ENCODE data around the gene TRAPPC2L.
"Not testable (repeated sequence)": the region's sequence is repeated elsewhere in the genome, so short reads cannot be mapped to it uniquely, and the experiment has no call there.

TRAPPC2L gene

DNA sequence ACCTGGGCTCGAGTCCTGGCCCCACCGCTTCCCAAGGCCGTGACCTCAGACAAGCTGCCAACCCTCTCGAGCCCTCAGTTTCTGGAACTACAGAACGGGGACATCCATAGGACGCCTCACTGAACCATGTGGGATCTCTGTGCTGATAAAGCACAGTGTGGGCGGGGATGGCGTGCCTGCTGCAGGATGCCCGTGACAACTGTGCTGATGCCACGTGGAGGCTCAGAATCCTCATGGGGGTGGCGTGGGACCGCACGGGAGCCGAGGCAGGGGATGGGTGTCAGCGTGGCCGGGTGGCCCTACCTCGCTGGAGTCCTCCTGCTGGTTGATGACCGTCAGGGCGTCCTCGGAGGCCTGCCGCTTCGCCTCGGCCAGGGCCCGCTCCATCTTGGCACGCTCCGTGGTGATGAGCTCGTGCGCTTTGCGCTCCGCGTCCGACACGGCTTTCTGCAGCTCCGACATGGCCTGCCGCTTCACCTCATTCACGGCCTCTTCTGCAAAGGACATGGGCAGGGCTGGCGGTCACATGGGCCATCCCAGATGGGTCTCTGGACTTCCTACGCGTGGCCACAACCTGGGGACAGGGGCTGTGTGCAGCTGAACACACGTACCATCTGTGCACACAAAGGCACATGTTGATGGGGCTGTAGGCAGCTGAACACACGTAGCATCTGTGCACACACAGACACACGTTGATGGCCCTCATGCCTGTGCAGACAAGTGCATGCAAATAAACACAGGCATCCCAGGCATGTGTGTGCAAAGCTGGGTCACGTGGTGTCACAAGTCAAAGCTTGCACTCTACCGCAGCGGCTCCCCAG, 22.2 kb downstream of the TRAPPC2L start:
- no peak for DNase-seq

DNA sequence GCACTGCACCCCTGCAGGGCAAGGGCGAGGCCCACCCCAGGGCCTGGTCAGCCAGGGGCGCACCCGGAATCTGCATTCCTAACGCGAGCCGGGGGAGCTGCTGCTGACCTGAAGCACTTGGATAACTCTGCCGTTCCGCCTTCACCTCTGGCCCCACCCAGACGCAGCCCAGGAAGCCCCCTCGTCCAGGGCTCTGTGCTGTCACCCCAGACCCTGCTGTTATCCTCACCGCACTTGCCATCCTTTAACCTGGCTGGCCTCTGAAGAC, 22.8 kb downstream of the TRAPPC2L start:
- no peak for DNase-seq

DNA sequence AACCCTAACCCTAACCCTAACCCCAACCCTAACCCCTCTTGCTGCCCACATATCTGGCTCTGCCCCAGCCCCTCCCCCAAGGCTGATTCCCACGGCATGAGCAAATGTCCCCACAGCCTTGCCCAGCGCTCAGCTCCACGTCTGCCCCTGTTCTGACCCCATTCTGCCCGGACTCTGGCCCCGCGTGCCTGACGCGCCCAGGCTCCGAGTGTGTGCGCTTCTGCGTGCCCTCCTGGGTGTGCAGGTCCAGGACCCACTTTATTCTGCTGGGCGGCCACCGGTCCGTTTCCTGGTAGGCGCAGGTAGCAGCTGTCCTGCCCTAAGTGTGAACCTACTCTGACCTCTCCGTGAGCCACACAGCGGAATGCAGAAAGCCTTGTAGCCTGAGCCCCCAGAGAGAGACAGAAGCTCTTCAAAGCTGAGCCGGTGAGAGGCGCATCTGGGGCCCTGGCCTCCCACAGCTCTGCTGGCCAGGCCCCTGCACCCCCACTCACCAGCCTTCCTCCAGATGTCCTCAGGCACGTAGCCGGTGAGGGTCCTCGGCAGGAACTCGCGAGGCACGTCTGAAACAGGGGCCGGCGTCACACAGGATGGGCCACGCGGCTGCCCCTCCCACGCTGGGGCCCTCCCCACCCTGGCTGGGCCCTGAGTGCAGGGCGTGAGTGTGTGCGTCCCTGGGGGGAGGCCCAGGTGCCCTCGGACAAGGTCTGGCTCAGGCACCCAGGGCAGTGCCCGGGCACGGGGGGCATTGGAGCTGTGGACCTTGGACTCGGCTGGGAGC, 23.5 kb downstream of the TRAPPC2L start:
- DNase-seq: no peak

DNA sequence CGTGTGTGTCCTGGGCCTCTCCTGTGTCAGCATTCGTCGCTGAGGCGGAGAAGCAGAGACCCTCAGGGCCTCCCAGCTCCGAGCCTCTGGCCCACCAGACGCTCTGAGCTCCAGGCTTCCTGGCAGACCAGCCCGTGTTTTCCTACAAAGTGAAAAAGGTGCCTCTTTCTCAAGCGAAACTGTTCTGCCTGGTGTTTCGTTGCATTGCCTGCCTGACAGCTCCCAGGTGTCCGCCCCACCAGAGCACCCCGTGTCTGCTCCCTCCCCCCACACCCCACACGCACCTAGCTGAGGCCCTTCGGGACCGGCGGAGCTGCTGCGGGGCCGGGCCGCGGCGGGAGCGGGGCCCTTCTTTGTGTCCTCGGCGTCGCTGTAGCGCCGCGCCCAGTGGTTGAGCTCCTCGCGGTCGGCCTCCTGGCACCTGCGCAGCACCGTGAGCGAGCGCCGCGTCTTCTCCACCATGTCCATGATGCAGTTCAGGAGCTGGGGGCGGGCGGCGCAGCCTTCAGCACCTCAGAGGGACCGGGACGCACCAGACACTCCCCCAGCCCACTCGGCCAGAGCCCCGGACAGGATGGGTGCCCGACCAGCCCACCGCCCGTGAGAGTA, 24.2 kb downstream of the TRAPPC2L start:
- DNase-seq: no peak

DNA sequence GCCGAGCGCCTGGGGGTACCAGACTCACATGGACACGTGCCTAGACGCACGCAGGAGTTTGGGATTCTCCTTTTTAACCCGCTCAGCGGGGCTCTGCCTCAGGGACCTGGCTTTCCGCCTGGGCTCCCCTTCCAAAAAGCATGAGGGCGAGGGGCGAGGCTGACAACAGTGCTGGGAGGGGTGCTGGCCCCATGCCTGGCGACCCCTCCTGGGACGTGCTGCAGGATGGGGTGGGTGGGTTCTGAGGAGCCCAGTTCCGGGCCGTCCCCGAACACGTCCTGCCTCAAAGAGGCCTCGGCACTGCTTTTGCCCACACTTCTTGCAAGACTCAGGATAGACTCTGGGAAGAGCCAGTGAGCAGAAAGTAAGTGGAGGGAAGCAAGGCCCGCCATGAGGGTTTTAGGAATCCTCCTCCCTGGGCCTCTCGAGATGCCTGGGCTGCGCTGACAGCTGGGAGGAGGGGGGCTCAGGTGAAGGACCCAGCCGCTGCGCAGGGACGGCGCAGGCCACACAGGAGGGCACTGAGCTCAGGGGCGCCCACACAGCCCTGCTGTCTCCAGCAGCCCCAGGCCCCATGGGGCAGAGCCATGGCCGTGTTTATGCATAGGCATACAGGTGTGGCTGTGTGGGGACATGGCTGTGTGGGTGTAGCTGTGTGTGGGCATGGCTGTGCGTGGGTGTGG, 24.9 kb downstream of the TRAPPC2L start:
- DNase-seq: no peak

DNA sequence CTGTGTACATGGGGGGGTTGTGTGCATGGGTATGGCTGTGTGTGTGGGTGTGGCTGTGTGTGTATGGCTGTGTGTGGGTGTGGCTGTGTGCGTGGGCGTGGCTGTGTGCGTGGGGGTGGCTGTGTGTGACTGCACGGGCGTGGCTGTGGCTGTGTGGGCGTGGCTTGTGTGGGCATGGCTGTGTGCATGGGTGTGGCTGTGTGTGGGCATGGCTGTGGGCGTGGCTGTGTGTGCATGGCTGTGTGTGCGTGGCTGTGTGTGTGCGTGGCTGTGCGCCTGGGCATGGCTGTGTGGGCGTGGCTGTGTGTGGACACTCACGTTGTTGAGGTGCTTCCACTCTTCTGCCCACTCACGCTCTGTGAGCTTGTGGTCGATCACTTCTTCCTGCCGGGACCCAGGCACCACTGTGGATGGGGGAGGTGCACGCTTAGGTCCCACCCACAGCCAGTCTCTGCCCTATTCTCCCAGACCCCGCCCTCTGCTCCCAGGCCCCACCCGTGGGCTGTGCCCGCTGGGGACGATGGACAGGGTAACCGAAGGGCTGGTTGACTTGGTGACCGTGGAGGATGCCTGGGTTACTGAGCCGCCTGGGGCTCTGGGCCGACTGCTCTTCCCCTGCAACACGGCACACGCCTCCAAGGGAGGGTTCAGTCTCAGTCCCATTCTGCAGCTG, 25.6 kb downstream of the TRAPPC2L start:
- no peak for DNase-seq

DNA sequence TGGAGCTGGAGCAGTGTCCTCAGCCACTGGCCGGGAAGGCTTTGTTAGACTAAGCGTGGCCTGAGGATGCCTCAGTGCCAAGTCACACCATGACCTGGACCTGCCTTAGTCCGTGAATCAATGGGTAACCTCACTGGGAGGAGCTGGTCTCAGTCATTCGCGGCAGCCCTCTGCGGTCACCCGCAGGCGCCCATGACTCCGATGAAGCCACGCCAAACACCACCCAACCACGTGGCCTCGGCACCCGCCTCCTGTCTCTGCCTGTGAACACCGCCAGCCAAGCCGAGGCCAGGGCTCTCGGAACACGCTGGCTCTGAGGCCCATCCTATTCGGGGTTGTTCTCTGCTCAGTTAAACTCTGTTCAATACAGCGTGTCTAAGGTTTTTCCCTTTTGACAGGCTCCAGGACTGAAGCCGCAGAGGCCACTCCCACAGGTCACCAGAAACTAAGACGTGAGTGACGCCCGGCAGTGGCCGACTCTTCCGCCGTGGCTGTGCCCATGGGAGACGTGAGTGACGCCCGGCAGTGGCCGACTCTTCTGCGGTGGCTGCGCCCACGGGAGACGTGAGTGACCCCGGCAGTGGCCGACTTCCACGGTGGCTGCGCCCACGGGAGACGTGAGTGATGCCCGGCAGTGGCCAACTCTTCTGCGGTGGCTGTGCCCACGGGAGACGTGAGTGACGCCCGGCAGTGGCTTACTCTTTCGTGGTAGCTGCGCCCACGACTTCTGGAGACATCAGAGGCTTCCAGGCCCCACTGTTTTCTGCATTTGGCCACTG, 26.4 kb downstream of the TRAPPC2L start:
- no peak for DNase-seq

DNA sequence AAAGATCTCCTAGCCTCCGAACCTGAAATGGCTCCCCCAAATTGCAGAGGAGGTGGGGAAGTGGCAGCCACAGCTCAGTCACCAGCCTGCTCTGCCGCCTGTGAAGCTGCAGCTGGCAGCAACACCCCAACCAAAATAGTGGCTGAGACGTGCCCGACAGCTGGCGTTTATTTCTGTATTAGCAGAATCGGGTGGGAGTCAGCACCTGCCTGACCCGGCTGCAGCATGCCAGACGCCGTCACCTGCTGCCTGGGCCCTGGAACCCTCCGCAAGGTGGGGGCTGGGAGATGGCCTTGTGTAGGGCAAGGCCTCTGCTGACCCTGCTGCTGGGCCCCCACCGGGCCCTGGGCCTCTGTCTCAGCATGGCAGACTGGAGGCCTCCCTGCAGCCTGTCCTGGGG, 27.0 kb downstream of the TRAPPC2L start:
- no peak for DNase-seq

DNA sequence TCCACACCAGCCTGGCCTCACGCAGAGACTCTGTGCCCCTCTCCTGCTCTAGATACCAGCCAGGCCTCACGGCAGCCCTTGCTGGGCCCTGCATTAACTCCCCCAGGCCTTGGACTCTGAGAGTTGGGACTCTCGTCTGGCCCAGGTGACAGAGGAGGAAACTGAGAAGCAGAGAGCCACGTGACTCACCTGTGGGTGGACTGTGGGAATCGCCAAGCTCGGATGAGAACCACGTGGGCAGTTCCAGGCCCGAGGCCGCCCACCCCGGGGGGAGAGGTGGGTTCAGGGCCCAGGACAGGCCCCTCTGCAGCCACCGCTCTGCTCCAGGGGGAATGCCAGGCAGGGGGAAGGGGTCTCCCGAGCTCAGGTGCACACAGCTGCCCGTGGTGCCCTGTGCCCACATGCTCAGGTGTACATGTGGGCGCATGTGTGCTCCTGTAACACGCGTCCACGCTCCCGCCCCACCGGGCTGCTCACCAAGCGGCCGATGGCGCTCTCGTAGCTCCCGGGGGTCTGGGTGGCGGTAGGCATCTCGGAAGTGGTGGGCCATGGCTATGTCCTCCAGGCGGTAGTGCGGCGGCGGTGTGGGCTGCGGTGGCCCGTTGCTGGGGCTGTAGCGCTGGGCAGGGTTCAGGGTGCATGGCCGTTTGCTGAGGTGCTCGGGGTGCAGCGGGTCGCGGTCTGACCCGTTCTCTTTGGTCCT, 27.8 kb downstream of the TRAPPC2L start:
- DNase-seq: no peak

DNA sequence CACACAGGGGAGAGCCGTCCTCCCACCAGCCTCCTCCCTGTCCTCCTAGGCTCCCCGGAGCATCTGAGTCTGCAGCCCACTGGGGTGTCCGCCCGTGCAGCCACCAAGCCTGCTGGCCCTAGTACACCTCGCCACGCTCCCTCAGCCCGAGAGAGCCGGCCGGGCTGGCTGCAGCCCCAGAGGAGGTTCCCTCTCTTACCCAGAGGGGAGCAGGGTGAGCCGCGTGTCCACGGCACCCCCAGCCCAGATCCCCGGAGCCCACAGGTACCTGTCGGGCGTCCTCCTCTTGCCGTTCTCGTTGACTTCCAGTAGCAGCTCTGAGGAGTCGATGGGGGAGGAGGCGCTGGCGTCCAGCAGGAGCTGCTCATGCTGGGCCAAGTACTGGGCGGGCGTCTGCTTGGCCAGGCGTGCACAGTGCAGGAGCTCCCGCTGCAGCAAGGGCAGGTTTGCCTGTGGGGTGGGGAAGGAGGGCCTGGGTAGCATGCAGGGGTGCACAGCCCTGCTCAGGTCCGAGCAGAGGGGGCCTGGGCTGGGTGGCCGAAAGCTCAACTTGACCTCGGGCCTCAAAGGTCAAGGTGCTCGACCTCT, 28.9 kb downstream of the TRAPPC2L start:
- no peak for DNase-seq

DNA sequence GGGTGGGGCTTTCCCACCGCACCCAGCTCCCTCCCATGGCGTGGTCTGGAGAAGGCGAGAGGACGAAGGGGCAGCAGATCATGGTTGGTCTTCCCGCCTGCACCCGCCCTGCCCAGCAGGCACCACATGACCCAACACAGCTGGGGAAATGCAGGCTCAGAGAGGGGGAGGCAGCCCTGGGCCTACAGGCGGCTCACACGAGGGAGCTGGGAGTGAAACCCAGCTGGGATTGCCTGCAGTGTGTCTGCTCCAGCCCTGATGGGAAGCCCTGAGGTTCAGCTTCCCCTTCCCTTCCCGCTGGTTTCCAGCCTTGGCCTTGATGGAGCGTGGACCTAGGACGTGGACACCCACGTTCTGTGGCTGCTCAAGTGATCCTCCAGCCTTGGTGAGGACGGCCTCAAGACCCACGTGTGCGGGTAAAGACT, 29.5 kb downstream of the TRAPPC2L start:
- DNase-seq: no peak

DNA sequence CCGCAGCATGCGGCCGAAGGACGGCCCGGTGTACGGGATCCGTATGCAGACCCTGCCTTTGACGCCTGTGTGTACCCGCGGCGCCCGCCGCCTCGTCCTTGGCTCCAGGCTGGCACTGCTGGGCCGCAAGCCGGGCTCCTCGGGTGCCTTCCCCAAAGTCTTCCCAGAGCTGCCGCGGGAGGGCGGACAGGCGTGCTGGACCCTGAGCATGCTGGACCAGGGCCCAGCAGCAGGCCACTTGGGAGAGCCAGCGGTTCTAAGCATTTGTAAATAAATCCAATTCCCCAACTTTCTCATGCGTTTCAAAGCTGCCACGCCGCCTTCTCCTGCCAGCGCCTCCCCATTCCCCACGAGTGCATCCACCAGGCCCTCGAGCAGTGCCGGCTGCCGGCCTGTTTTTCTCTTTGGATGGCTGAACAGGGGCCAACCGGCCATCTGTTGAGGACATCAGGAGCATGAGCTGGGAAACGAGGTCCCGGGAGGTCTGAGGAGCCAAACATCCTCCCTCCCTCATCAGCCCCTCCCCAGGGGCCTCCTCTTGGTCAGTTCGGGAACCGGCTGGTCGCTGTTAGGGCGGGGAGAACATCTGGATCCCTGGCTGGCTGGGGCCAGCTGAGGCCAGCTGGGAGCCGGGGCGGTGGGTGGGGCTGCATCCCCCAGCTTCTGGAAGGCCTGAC, 30.1 kb downstream of the TRAPPC2L start:
- DNase-seq: no peak

DNA sequence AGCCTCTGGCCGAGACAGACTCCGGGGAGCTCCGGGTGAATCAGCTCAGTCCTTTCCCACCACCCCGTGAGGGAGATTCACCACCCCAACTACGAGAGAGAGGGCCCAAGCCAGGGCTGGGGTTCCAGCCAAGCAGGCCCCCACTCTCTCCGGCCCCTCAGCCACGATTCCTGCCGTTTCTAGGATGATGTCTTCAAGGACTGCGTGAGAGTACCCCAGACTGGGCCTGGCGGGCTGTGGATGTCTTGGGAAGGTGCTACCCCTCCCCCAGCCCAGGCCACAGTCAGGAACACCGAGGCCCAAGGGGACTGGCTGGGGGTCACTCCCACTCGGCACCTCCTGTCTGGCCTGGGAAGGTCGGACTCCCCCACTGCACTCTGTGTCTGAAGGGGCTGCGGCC, 31.1 kb downstream of the TRAPPC2L start:
- DNase-seq: no peak

DNA sequence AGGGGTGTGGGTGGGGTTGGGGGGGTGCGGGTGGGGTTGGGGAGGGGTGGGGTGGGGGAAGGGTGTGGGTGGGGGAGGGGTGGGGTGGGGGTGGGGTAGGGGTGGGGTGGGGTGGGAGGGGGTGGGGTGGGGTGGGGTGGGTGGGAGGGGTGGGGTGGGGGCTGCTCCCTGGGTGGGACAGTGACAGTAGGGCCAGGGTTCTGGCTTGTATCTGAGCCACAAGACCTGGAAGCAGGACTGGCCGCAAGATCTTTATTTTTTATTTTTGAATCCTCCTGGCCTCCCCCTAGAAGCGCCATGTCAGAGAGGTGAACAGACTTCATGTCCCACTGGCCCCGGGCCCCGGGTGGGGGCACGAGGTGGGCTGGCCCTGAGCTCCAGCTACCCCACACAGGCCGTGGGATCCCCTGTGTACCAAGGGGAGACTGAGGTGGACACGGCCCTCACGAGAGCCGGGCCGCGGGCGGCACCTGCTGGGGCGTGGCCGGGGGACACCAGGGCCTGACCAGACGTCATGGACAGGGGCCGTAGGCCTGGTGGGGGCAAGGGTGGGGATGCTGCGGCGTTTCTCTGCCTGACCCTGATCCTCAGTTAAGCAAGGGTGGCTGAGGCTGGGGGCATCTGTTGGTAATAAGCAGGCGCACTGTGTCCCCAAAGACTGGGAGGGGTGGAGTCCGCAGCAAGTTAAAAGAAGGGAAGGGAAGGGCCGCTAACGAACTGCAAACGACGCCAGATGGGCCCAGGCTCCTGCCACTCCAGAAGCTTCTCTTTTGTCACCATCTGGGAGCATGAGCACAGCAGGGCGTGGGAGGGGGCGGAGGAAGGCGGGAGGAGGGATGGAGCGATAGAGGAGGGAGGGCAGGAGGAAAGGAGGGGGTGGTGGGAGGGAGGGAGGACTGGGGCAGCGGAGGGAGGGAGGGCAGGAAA, 31.8 kb downstream of the TRAPPC2L start:
- no peak for DNase-seq

DNA sequence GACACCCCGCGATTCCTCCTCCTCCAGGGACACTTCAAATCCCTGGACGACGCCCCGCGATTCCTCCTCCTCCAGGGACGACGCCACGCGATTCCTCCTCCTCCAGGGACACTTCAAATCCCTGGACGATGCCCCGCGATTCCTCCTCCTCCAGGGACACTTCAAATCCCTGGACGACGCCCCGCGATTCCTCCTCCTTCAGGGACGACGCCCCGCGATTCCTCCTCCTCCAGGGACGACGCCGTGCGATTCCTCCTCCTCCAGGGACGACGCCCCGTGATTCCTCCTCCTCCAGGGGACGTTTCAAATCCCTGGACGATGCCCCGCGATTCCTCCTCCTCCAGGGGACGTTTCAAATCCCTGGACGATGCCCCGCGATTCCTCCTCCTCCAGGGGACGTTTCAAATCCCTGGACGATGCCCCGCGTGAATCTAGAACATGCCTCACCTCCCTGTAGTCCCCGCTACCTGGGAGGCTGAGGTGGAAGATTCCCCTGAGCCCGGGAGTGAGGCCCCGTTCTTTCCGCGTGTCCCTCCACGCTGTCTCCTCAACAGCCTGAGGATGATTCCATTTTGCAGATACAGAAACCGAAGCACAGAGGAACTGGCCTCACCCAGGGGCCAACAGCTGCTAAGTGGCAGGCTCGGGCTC, 32.9 kb downstream of the TRAPPC2L start:
- DNase-seq: not testable (repeated sequence)

DNA sequence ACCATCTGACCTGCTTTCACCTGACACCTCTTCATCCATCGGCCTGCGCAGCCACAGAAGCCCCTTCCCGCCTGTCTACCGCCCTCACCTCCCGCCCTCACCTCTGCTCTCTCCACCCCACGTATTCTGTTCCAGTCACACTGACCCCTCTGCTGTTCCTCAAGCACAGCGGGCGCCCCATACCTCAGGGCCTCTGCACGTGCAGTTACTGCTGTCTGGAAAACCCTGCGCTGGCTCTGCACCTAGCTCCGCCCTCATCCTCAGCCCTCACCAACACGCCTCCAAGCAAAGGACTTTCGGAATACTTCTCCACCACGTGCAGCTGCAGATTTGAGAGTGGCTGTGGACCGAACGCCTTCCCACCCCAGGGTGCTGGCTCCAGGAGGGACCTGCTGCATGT, 34.2 kb downstream of the TRAPPC2L start:
- DNase-seq: no peak

DNA sequence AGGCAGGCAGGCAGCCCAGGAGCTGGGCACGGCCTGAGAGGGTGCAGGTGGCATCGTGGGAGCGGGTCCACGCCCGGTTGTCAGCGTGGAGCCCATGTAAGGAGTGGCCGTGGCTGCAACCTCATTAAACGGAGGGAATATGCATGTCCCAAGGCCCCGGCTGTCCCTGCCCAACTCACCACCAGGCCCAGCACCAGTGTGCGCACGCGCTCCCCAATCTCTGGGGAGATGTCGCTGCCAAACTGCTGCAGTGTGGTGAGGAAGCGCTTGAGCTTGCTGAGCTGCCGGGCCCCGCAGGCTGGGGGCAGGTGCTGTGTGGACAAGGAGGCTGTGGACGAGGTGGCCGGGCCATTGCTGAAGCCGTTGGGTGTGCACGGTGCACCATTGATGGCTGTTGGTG, 35.1 kb downstream of the TRAPPC2L start:
- no peak for DNase-seq

DNA sequence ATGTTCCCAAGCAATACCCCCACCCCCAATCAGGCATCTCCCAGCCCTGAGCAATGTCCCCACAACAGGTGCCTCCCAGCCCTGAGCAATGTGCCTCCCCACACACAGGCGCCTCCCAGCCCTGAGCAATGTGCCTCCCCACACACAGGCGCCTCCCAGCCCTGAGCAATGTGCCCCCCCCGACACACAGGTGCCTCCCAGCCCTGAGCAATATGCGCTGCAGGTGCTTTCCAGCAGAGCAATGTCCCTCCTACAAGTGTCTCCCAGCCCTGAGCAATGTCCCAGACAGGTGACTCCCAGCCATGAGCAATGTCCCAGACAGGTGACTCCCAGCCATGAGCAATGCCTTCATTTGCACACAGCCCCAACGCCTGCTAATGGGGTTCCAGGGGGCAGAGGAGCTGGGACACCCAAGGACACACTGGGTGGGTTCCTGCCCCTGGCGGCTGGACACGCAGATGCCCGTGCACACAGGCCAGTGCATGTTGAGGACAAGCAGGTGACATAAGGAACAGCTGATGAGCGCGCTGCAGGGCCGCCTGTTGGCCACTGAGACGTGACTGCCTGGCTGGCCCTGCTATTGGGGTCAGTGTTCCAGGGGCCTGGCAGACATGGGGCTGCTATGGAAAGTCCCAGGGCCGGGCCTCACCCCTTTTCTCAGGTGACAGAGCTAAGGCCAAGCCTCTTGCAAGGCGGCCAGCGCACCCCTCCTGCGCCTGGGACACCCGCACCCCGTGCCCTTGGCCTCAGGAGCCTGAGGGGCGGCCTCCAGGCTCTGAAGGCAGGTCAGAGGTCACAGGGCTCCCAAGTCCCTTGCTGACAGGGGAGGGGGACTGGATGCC, 36.4 kb downstream of the TRAPPC2L start:
- no peak for DNase-seq
